ENCODE data around the gene USP37. TPM values are rescaled to one million over a fixed set of nuclear protein-coding genes. Genes with fewer than 3 reads are reported as not detected.
A peak's percentile ranks its signal among the peaks of the same experiment; 100 is the strongest.

USP37 gene
- total and polyA plus RNA-seq, 2 of the 13 experiments (the other 11 are each of a cell fraction or from before 2014, with no cell fraction given) = 6.5 to 30.6 TPM

DNA sequence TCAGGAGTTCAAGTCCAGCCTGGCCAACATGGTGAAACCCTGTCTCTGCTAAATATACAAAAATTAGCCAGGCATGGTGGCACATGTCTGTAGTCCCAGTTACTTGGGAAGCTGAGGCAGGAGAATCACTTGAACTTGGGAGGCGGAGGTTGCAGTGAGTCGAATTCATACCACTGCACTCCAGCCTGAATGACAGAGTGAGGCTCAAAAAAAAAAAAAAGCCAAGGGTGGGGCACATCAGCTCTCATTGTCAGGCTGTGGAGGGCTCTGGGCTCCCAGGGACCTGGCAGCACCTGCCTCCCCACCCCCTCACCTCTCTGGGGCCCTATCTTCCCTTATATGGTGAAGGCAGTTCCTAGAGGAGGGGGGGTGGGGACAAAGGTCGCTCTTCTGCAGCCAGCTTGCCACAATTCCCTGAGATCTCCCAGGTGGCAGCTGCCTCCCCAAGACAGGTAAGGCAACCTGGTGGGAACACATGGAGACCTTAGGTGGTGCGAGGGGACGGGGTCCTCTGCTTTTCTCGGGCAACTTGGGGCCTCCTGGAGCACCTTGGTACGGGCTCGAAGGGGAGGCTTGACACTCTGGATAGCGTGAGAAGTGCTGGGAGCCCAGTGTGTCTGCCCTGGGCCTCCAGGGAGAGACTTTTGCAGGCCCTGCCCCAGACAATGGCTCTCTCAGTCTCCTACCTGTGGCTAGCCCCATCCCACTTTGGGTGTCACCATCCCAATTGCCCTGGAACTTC, 149.3 kb downstream of the USP37 start, which contains the start of gene VIL1 (continued):
- TF ChIP-seq CBX1 (IDR thresholded peaks at IDR 0.05; ENCODE audit: low read depth) = peak; percentile 76
- TF ChIP-seq HMG20B (CRISPR knock-in tag; conservative IDR thresholded peaks at IDR 0.05) = 0 out of 2 replicates have a peak, but pooled peaks have one; percentile 23
- peak; percentile 82 for TF ChIP-seq ZNF746 (CRISPR knock-in tag; IDR thresholded peaks at IDR 0.05)
- no peak for TF ChIP-seq GLMP (CRISPR knock-in tag; IDR thresholded peaks at IDR 0.05; ENCODE audit: borderline replicate concordance)
- TF ChIP-seq ATRX (CRISPR knock-in tag; IDR thresholded peaks at IDR 0.05; ENCODE audit: borderline replicate concordance) = no peak; the same call in 1 of the 2 replicates
- TF ChIP-seq MED1 (CRISPR knock-in tag; IDR thresholded peaks at IDR 0.05) = peak; percentile 80
- TF ChIP-seq, protein P1, sequence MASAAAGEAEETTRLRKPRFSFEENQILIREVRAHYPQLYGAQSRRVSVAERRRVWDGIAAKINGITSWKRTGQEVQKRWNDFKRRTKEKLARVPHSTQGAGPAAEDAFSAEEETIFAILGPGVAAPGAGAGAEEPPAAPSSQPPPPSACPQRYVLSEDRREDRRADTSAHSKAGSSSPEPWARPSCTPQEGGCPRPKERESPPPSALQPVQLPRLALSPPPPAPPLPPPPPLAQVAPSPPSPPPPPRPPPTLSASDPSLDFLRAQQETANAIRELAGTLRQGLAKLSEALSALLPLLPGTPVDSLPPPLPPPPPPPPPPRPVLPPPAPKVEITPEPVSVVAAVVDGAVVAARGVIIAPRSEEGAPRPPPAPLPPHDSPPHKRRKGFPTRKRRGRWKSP (CRISPR knock-in tag; IDR thresholded peaks at IDR 0.05) = 0 out of 2 replicates have a peak, but pooled peaks have one; percentile 69
- TF ChIP-seq ZNF292 (CRISPR knock-in tag; IDR thresholded peaks at IDR 0.05; ENCODE audit: borderline replicate concordance, low read depth) = peak; percentile 69
- TF ChIP-seq, protein P2, sequence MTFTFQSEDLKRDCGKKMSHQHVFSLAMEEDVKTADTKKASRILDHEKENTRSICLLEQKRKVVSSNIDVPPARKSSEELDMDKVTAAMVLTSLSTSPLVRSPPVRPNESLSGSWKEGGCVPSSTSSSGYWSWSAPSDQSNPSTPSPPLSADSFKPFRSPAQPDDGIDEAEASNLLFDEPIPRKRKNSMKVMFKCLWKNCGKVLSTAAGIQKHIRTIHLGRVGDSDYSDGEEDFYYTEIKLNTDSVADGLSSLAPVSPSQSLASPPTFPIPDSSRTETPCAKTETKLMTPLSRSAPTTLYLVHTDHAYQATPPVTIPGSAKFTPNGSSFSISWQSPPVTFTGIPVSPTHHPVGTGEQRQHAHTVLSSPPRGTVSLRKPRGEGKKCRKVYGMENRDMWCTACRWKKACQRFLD (CRISPR knock-in tag; IDR thresholded peaks at IDR 0.05; ENCODE audit: borderline replicate concordance) = 0 out of 2 replicates have a peak, but pooled peaks have one; percentile 16
- peak; percentile 63; the same call in 1 of the 2 replicates for TF ChIP-seq ZNF564 (CRISPR knock-in tag; IDR thresholded peaks at IDR 0.05)
- peak; percentile 57; the same call in 1 of the 2 replicates for TF ChIP-seq NR2F2 (IDR thresholded peaks at IDR 0.05; ENCODE audit: borderline replicate concordance, low read depth)
- peak; percentile 69; the same call in 1 of the 2 replicates for TF ChIP-seq SIN3A (IDR thresholded peaks at IDR 0.05; ENCODE audit: borderline replicate concordance, low read depth, low read length)
- TF ChIP-seq ZNF264 (CRISPR knock-in tag; IDR thresholded peaks at IDR 0.05) = peak; percentile 98
- TF ChIP-seq, protein P3, sequence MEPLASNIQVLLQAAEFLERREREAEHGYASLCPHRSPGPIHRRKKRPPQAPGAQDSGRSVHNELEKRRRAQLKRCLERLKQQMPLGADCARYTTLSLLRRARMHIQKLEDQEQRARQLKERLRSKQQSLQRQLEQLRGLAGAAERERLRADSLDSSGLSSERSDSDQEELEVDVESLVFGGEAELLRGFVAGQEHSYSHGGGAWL (CRISPR knock-in tag; IDR thresholded peaks at IDR 0.05) = peak; percentile 24; the same call in 1 of the 2 replicates
- TF ChIP-seq THAP8 (CRISPR knock-in tag; IDR thresholded peaks at IDR 0.05; ENCODE audit: borderline replicate concordance) = no peak
- peak; percentile 62 for TF ChIP-seq RARA (CRISPR knock-in tag; IDR thresholded peaks at IDR 0.05)
- peak; percentile 57 for TF ChIP-seq ETV5 (CRISPR knock-in tag; IDR thresholded peaks at IDR 0.05; ENCODE audit: borderline replicate concordance)
- peak; percentile 47; the same call in 1 of the 2 replicates for TF ChIP-seq MED13 (CRISPR knock-in tag; IDR thresholded peaks at IDR 0.05)
- TF ChIP-seq, protein P4, sequence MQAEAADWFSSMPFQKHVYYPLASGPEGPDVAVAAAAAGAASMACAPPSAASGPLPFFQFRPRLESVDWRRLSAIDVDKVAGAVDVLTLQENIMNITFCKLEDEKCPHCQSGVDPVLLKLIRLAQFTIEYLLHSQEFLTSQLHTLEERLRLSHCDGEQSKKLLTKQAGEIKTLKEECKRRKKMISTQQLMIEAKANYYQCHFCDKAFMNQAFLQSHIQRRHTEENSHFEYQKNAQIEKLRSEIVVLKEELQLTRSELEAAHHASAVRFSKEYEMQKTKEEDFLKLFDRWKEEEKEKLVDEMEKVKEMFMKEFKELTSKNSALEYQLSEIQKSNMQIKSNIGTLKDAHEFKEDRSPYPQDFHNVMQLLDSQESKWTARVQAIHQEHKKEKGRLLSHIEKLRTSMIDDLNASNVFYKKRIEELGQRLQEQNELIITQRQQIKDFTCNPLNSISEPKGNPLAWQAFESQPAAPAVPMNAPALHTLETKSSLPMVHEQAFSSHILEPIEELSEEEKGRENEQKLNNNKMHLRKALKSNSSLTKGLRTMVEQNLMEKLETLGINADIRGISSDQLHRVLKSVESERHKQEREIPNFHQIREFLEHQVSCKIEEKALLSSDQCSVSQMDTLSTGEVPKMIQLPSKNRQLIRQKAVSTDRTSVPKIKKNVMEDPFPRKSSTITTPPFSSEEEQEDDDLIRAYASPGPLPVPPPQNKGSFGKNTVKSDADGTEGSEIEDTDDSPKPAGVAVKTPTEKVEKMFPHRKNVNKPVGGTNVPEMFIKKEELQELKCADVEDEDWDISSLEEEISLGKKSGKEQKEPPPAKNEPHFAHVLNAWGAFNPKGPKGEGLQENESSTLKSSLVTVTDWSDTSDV (CRISPR knock-in tag; IDR thresholded peaks at IDR 0.05) = 0 out of 2 replicates have a peak, but pooled peaks have one; percentile 59

Data from HepG2 (cell line).